Colon (tissue), 2 donors: ENCODE measurements around the gene BMP15.

Source experiments
- FAIRE-seq: peaks from 2 replicates; lab custom pipeline; 2012; peaks lifted over from hg19 to GRCh38; lab: Jason Lieb, UNC
- donor health status: control.
- donor health status: control.

BMP15 gene

GRCh38 chrX:50910685-50911176, at the start of gene BMP15:
BMP15 (plus strand) TSS chrX:50910735; CDS start chrX:50910784, 49 bp downstream.
- no peak for FAIRE-seq

- peak; percentile 24 for FAIRE-seq
Observed at GRCh38 chrX:50863471-50863870, 47.1 kb upstream of the BMP15 start.

GRCh38 chrX:50865311-50865710, 45.2 kb upstream of the BMP15 start:
- no peak for FAIRE-seq

GRCh38 chrX:50871922-50872453, 38.5 kb upstream of the BMP15 start:
- no peak for FAIRE-seq

GRCh38 chrX:50874876-50875275, 35.7 kb upstream of the BMP15 start:
- FAIRE-seq = no peak

GRCh38 chrX:50876551-50876950, 34.0 kb upstream of the BMP15 start:
- FAIRE-seq = no peak

GRCh38 chrX:50877310-50877709, 33.2 kb upstream of the BMP15 start:
- FAIRE-seq = no peak

GRCh38 chrX:50881028-50881427, 29.5 kb upstream of the BMP15 start:
- FAIRE-seq = no peak

- FAIRE-seq = no peak
Observed at GRCh38 chrX:50888884-50889283, 21.7 kb upstream of the BMP15 start.

GRCh38 chrX:50889582-50889981, 21.0 kb upstream of the BMP15 start:
- FAIRE-seq = no peak

- FAIRE-seq = no peak
Observed at GRCh38 chrX:50893047-50893446, 17.5 kb upstream of the BMP15 start.

- FAIRE-seq = no peak
Observed at GRCh38 chrX:50893466-50893865, 17.1 kb upstream of the BMP15 start.

- no peak for FAIRE-seq
Observed at GRCh38 chrX:50905334-50905733, 5.2 kb upstream of the BMP15 start.

GRCh38 chrX:50913520-50913919, 3.0 kb downstream of the BMP15 start:
- peak; percentile 28 for FAIRE-seq

GRCh38 chrX:50920132-50920531, 9.6 kb downstream of the BMP15 start:
- FAIRE-seq = no peak

- no peak for FAIRE-seq
Observed at GRCh38 chrX:50927127-50927526, 16.6 kb downstream of the BMP15 start.

GRCh38 chrX:50941638-50942037, 31.1 kb downstream of the BMP15 start:
- FAIRE-seq = no peak

GRCh38 chrX:50942471-50942870, 31.9 kb downstream of the BMP15 start:
- FAIRE-seq = no peak

GRCh38 chrX:50952406-50952805, 41.9 kb downstream of the BMP15 start:
- FAIRE-seq = no peak

GRCh38 chrX:50953832-50954231, 43.3 kb downstream of the BMP15 start:
- no peak for FAIRE-seq

- FAIRE-seq = no peak
Observed at GRCh38 chrX:50962156-50962555, 51.6 kb downstream of the BMP15 start.

- no peak for FAIRE-seq
Observed at GRCh38 chrX:50963842-50964241, 53.3 kb downstream of the BMP15 start.
